ENCODE results near the gene PCDHGB6.

DNA sequence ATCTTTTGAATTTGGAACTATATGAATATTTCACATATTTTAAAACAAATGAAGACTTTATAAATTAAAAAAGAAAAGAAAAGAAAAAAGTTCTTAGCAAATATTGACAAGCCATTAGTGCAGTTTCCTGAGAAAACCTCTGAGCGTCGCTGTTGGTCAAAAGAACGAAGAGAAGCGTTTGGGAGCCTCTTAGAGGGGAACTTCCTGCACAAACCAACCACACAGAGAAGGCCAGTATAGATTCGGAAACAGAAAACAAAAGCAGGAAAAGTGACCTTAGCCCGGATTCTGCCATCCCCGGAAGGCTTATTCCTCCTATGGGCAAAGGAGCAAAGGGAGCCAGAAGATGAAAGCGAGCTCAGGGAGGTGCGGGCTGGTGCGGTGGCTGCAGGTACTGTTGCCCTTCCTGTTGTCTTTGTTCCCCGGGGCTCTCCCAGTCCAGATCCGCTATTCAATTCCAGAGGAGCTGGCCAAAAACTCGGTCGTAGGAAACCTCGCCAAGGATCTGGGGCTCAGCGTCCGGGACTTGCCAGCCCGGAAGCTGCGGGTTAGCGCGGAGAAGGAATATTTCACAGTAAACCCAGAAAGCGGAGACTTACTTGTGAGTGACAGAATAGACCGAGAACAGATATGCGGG lies 47.9 kb upstream of the PCDHGB6 start, which contains the start of gene PCDHGB2:
- TF ChIP-seq, protein P1, sequence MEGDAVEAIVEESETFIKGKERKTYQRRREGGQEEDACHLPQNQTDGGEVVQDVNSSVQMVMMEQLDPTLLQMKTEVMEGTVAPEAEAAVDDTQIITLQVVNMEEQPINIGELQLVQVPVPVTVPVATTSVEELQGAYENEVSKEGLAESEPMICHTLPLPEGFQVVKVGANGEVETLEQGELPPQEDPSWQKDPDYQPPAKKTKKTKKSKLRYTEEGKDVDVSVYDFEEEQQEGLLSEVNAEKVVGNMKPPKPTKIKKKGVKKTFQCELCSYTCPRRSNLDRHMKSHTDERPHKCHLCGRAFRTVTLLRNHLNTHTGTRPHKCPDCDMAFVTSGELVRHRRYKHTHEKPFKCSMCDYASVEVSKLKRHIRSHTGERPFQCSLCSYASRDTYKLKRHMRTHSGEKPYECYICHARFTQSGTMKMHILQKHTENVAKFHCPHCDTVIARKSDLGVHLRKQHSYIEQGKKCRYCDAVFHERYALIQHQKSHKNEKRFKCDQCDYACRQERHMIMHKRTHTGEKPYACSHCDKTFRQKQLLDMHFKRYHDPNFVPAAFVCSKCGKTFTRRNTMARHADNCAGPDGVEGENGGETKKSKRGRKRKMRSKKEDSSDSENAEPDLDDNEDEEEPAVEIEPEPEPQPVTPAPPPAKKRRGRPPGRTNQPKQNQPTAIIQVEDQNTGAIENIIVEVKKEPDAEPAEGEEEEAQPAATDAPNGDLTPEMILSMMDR (IDR thresholded peaks at IDR 0.05 in 2 of 3, conservative IDR thresholded peaks at IDR 0.05 in 1 of 3; ENCODE audit: borderline replicate concordance in 1 of 3, insufficient read depth in 1 of 3, low read depth in 2 of 3, low read length in 2 of 3): peak; percentile 41 to 67 (median 48); a peak in 5 of 6 replicates
- TF ChIP-seq, protein P2, sequence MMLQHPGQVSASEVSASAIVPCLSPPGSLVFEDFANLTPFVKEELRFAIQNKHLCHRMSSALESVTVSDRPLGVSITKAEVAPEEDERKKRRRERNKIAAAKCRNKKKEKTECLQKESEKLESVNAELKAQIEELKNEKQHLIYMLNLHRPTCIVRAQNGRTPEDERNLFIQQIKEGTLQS (IDR thresholded peaks at IDR 0.05): no peak
- TF ChIP-seq EZH2 (IDR thresholded peaks at IDR 0.05): no peak

Data from HCT116 (cell line).